Measurements from ENCODE around the gene MAPRE3.
"Not testable (repeated sequence)": the region's sequence is repeated elsewhere in the genome, so short reads cannot be mapped to it uniquely, and the experiment has no call there.

The MAPRE3 gene

GRCh38 chr2:26970244-26970927, at the start of gene MAPRE3:
MAPRE3 (plus strand) TSS chr2:26970637; CDS start chr2:27022219, 51,582 bp downstream.
- peak; percentile 57 to 62 for DNase-seq (ENCODE audit: low read depth in 2 of 2)

- no peak for DNase-seq (ENCODE audit: low read depth in 2 of 2)
Observed at GRCh38 chr2:26921323-26921722, 49.1 kb upstream of the MAPRE3 start.

GRCh38 chr2:26922405-26923188, 47.8 kb upstream of the MAPRE3 start:
- no peak for DNase-seq (ENCODE audit: low read depth in 2 of 2)

- not testable (repeated sequence) for DNase-seq (ENCODE audit: low read depth in 2 of 2)
Observed at GRCh38 chr2:26923189-26923466, 47.3 kb upstream of the MAPRE3 start.

GRCh38 chr2:26924731-26925099, 45.7 kb upstream of the MAPRE3 start:
- DNase-seq (ENCODE audit: low read depth in 2 of 2) = no peak

- DNase-seq (ENCODE audit: low read depth in 2 of 2) = no peak
Observed at GRCh38 chr2:26925100-26925791, 45.2 kb upstream of the MAPRE3 start.

- DNase-seq (ENCODE audit: low read depth in 2 of 2) = no peak
Observed at GRCh38 chr2:26927221-26927620, 43.2 kb upstream of the MAPRE3 start.

GRCh38 chr2:26932974-26933373, 37.5 kb upstream of the MAPRE3 start:
- no peak for DNase-seq (ENCODE audit: low read depth in 2 of 2)

GRCh38 chr2:26933431-26934334, 36.8 kb upstream of the MAPRE3 start:
- DNase-seq (ENCODE audit: low read depth in 2 of 2) = no peak

GRCh38 chr2:26934335-26934724, 36.1 kb upstream of the MAPRE3 start:
- DNase-seq (ENCODE audit: low read depth in 2 of 2) = no peak

- no peak for DNase-seq (ENCODE audit: low read depth in 2 of 2)
Observed at GRCh38 chr2:26934985-26935384, 35.5 kb upstream of the MAPRE3 start.

GRCh38 chr2:26936855-26937254, 33.6 kb upstream of the MAPRE3 start:
- no peak for DNase-seq (ENCODE audit: low read depth in 2 of 2)

GRCh38 chr2:26938399-26939118, 31.9 kb upstream of the MAPRE3 start:
- DNase-seq (ENCODE audit: low read depth in 2 of 2) = no peak

GRCh38 chr2:26940001-26940400, 30.4 kb upstream of the MAPRE3 start:
- DNase-seq (ENCODE audit: low read depth in 2 of 2) = no peak

GRCh38 chr2:26941486-26941885, 29.0 kb upstream of the MAPRE3 start:
- DNase-seq (ENCODE audit: low read depth in 2 of 2) = no peak

GRCh38 chr2:26942543-26943295, 27.7 kb upstream of the MAPRE3 start:
- DNase-seq (ENCODE audit: low read depth in 2 of 2) = peak; percentile 23 to 41

GRCh38 chr2:26945991-26946750, 24.3 kb upstream of the MAPRE3 start:
- no peak for DNase-seq (ENCODE audit: low read depth in 2 of 2)

- no peak for DNase-seq (ENCODE audit: low read depth in 2 of 2)
Observed at GRCh38 chr2:26946841-26947784, 23.3 kb upstream of the MAPRE3 start.

- no peak for DNase-seq (ENCODE audit: low read depth in 2 of 2)
Observed at GRCh38 chr2:26948800-26949199, 21.6 kb upstream of the MAPRE3 start.
